Peyer's patch (tissue), 4 donors: ENCODE results near the gene ATP6V0C.

Experiments used
- CTCF ChIP-seq, 6 experiments: fragments of 450-650 bp in 4 of 6; fragments of 200-600 bp in 2 of 6; sonication (generic) in 1 of 6; IDR thresholded peaks; one replicate each; pipeline ENCODE4 v1.5.1; 2017 to 2019; ENCODE audit warnings: antibody characterized with exemption in 6 of 6, mild to moderate bottlenecking in 3 of 6, moderate library complexity in 1 of 6
- POLR2A ChIP-seq, 2 donors: fragments of 450-650 bp; IDR thresholded peaks; one replicate each; pipeline ENCODE4 v1.5.1; 2017; ENCODE audit warnings: antibody characterized with exemption in 2 of 2, mild to moderate bottlenecking in 2 of 2, moderate library complexity in 2 of 2

GRCh38 chr16:2480948-2481347, 32.8 kb upstream of the ATP6V0C start:
- TF ChIP-seq CTCF (IDR thresholded peaks at IDR 0.05), result no peak
- TF ChIP-seq POLR2A (IDR thresholded peaks at IDR 0.05), result no peak
